WTC11 (cell line): ENCODE results near the gene ANKRD23. TPM values are rescaled to one million over a fixed set of nuclear protein-coding genes. Genes with fewer than 3 reads are reported as not detected.

ENCODE experiments used
- ATAC-seq: fragments of 200-7000 bp; cut with Tn5 transposase; 2 replicates; pipeline ENCODE4 v1.10.0; 2021; ENCODE audit warnings: mild to moderate bottlenecking, moderate library complexity
- CTCF ChIA-PET: fragments of 300-600 bp; sonication (Branson Sonifier 250); formaldehyde crosslinking; loops from one replicate; lab custom pipeline; 2021; ENCODE audit warnings: antibody characterized with exemption; lab: Charles Lee
- POLR2A ChIA-PET: fragments of 350-600 bp; sonication (Branson Sonifier 250); formaldehyde crosslinking; loops from one replicate; lab custom pipeline; 2021; ENCODE audit warnings: antibody characterized with exemption; lab: Charles Lee
- DNase-seq: peaks from one replicate; pipeline ENCODE4 v3.0.0; 2021; ENCODE audit warnings: low spot score
- H3K27ac Mint-ChIP-seq: 2 replicates; pipeline ENCODE4 v1.8.0; 2021; ENCODE audit warnings: mixed read lengths
- H3K27me3 Mint-ChIP-seq: 2 replicates; pipeline ENCODE4 v1.8.0; 2021; ENCODE audit warnings: low read depth, mild to moderate bottlenecking, moderate library complexity, mixed read lengths
- H3K36me3 Mint-ChIP-seq: 2 replicates; pipeline ENCODE4 v1.8.0; 2021; ENCODE audit warnings: mixed read lengths
- H3K4me1 Mint-ChIP-seq: 2 replicates; pipeline ENCODE4 v1.8.0; 2022; ENCODE audit warnings: mixed read lengths
- H3K4me3 Mint-ChIP-seq: 2 replicates; pipeline ENCODE4 v1.8.0; 2021; ENCODE audit warnings: mild to moderate bottlenecking, moderate library complexity, mixed read lengths
- H3K9me3 Mint-ChIP-seq: 2 replicates; pipeline ENCODE4 v1.8.0; 2021; ENCODE audit warnings: mixed read lengths
- ETV6 ChIP-seq: sonication (generic); formaldehyde crosslinking; IDR thresholded peaks from 2 replicates; pipeline ENCODE4 v1.8.1; 2022; ENCODE audit warnings: mild to moderate bottlenecking, missing genetic modification reagents
- GABPB1 ChIP-seq: sonication (generic); formaldehyde crosslinking; IDR thresholded peaks from 2 replicates; pipeline ENCODE4 v1.8.1; 2023; ENCODE audit warnings: mild to moderate bottlenecking, missing genetic modification reagents
- JAZF1 ChIP-seq: fragments of 250-450 bp; sonication (Bioruptor Pico); IDR thresholded peaks from 2 replicates; pipeline ENCODE4 v1.9.0; 2021; ENCODE audit warnings: moderate library complexity, mild to moderate bottlenecking, inconsistent platforms
- JUN ChIP-seq: sonication (generic); formaldehyde crosslinking; IDR thresholded peaks from 2 replicates; pipeline ENCODE4 v1.8.0; 2023; ENCODE audit warnings: mild to moderate bottlenecking, missing genetic modification reagents
- MYBL2 ChIP-seq: sonication (generic); formaldehyde crosslinking; IDR thresholded peaks from 2 replicates; pipeline ENCODE4 v1.8.1; 2023; ENCODE audit warnings: mild to moderate bottlenecking, moderate library complexity, missing genetic modification reagents
- NFATC4 ChIP-seq: fragments of 250-450 bp; sonication (Bioruptor Pico); IDR thresholded peaks from 2 replicates; pipeline ENCODE4 v1.9.0; 2021; ENCODE audit warnings: mild to moderate bottlenecking
- OVOL2 ChIP-seq: fragments of 250-450 bp; sonication (Bioruptor Pico); IDR thresholded peaks from 2 replicates; pipeline ENCODE4 v1.9.0; 2021; ENCODE audit warnings: mild to moderate bottlenecking, borderline replicate concordance
- RORB ChIP-seq: fragments of 250-450 bp; sonication (Bioruptor Pico); IDR thresholded peaks from 2 replicates; pipeline ENCODE4 v1.9.0; 2021; ENCODE audit warnings: mild to moderate bottlenecking
- SMAD3 ChIP-seq: sonication (generic); formaldehyde crosslinking; IDR thresholded peaks from 2 replicates; pipeline ENCODE4 v1.8.0; 2022; ENCODE audit warnings: missing genetic modification reagents, mild to moderate bottlenecking, borderline replicate concordance
- ZBTB21 ChIP-seq: sonication (generic); formaldehyde crosslinking; IDR thresholded peaks from 2 replicates; pipeline ENCODE4 v1.8.1; 2023; ENCODE audit warnings: mild to moderate bottlenecking, missing genetic modification reagents, borderline replicate concordance
- ZNF219 ChIP-seq: sonication (generic); formaldehyde crosslinking; IDR thresholded peaks from 2 replicates; pipeline ENCODE4 v1.8.0; 2023; ENCODE audit warnings: missing genetic modification reagents, mild to moderate bottlenecking, borderline replicate concordance
- ZNF232 ChIP-seq: sonication (generic); formaldehyde crosslinking; IDR thresholded peaks from 2 replicates; pipeline ENCODE4 v1.8.0; 2022; ENCODE audit warnings: mild to moderate bottlenecking, missing genetic modification reagents
- ZNF263 ChIP-seq: sonication (generic); formaldehyde crosslinking; IDR thresholded peaks from 2 replicates; pipeline ENCODE4 v1.8.1; 2022; ENCODE audit warnings: low read depth, mild to moderate bottlenecking, moderate library complexity, missing genetic modification reagents
- total RNA-seq: library from RNA; stranded (reverse); gene quantifications from 3 replicates; pipeline ENCODE4 v1.2.3, GENCODE V29; 2021
- TF ChIP-seq, protein P1 (sequence below): sonication (generic); formaldehyde crosslinking; IDR thresholded peaks from 2 replicates; pipeline ENCODE4 v1.8.0; 2022; ENCODE audit warnings: mild to moderate bottlenecking, missing genetic modification reagents
- TF ChIP-seq, protein P2 (sequence below): fragments of 250-450 bp; sonication (Bioruptor Pico); IDR thresholded peaks from 2 replicates; pipeline ENCODE4 v1.9.0; 2021; ENCODE audit warnings: mild to moderate bottlenecking
- TF ChIP-seq, protein P3 (sequence below): sonication (generic); formaldehyde crosslinking; IDR thresholded peaks from 2 replicates; pipeline ENCODE4 v1.8.1; 2022; ENCODE audit warnings: low read depth, missing genetic modification reagents, borderline replicate concordance
- TF ChIP-seq, protein P4 (sequence below): sonication (generic); formaldehyde crosslinking; IDR thresholded peaks from 2 replicates; pipeline ENCODE4 v1.8.0; 2022; ENCODE audit warnings: missing genetic modification reagents

The ANKRD23 gene
- total RNA-seq, 1 experiment from 2014 or later = 3.2 TPM

- TF ChIP-seq SMAD3 (CRISPR knock-in tag) (no peak), ZNF263 (CRISPR knock-in tag) (no peak), ZNF219 (CRISPR knock-in tag) (no peak)
- TF ChIP-seq, protein P1, sequence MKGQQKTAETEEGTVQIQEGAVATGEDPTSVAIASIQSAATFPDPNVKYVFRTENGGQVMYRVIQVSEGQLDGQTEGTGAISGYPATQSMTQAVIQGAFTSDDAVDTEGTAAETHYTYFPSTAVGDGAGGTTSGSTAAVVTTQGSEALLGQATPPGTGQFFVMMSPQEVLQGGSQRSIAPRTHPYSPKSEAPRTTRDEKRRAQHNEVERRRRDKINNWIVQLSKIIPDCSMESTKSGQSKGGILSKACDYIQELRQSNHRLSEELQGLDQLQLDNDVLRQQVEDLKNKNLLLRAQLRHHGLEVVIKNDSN (CRISPR knock-in tag) = no peak
Measured at GRCh38 chr2:96819876-96820511, 23.8 kb downstream of the ANKRD23 start (continued).

DNA sequence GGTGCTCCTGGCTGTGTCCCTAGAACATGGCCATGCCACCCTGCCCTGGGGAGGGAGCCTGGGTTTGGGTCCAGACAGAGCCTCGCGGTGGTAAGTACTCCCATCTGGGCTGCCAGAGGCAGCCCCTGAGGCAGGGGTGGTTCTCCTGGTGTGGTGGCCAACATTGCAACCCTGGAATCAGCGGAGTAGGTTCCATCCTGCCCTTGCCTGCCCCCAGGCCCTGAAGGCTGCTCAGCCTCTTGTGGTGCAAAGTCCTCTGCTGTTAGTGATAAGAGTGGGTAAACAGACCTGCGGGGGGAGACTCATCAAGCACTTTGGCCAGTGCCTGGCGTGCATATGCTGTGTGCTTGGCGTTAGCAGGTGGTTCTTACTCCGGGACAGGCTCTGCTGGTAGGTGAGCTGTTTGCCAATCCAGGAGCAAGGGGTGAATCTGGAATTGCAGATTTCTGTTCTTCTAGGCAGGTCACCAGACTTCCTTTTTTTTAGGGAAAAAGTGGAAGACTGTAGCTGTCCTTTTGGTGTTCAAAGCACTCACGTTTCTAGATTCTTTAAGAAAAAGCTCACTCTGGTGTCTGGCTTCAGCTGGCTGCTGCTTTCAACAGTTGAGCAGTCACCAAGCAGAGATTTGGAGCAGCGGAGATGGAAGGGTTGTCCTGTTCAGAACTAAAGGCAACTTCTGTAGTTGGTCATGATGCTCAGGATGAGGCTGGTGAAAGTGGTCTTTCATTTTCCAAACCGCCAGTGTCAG is 24.5 kb downstream of the ANKRD23 start:
- Mint-ChIP-seq H3K4me3 (peak overlapping the region; percentile 82), H3K27ac (peak overlapping the region; percentile 90), H3K4me1 (peaks cover 48% of the 10 kb centered on the region), H3K36me3 (peaks cover 21% of the 10 kb centered on the region), H3K27me3 (0 out of 2 replicates have a peak, but pooled peaks cover 2% of the 10 kb centered on the region), H3K9me3 (no peaks in the 10 kb centered on the region)
- ATAC-seq (no peak), DNase-seq (no peak)
- no peak for TF ChIP-seq JAZF1 (CRISPR knock-in tag)
- TF ChIP-seq GABPB1 (CRISPR knock-in tag) = peak; percentile 78
- TF ChIP-seq, protein P2, sequence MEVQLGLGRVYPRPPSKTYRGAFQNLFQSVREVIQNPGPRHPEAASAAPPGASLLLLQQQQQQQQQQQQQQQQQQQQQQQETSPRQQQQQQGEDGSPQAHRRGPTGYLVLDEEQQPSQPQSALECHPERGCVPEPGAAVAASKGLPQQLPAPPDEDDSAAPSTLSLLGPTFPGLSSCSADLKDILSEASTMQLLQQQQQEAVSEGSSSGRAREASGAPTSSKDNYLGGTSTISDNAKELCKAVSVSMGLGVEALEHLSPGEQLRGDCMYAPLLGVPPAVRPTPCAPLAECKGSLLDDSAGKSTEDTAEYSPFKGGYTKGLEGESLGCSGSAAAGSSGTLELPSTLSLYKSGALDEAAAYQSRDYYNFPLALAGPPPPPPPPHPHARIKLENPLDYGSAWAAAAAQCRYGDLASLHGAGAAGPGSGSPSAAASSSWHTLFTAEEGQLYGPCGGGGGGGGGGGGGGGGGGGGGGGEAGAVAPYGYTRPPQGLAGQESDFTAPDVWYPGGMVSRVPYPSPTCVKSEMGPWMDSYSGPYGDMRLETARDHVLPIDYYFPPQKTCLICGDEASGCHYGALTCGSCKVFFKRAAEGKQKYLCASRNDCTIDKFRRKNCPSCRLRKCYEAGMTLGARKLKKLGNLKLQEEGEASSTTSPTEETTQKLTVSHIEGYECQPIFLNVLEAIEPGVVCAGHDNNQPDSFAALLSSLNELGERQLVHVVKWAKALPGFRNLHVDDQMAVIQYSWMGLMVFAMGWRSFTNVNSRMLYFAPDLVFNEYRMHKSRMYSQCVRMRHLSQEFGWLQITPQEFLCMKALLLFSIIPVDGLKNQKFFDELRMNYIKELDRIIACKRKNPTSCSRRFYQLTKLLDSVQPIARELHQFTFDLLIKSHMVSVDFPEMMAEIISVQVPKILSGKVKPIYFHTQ (CRISPR knock-in tag) = no peak
- TF ChIP-seq, protein P3, sequence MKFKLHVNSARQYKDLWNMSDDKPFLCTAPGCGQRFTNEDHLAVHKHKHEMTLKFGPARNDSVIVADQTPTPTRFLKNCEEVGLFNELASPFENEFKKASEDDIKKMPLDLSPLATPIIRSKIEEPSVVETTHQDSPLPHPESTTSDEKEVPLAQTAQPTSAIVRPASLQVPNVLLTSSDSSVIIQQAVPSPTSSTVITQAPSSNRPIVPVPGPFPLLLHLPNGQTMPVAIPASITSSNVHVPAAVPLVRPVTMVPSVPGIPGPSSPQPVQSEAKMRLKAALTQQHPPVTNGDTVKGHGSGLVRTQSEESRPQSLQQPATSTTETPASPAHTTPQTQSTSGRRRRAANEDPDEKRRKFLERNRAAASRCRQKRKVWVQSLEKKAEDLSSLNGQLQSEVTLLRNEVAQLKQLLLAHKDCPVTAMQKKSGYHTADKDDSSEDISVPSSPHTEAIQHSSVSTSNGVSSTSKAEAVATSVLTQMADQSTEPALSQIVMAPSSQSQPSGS = no peak
- ChIA-PET POLR2A (interaction anchor here (0.6 kb wide), 1 partner anchor 10 kb away, joined by 4 read pairs; no protein-coding TSS in a partner anchor), CTCF (interaction anchor here (1.0 to 4.1 kb wide), 5 partner anchors 9 to 132 kb away, joined by 3 to 12 read pairs (median 5); partner anchors contain the start of gene ANKRD39)

GRCh38 chr2:96817882-96818281 is 25.9 kb downstream of the ANKRD23 start:
- Mint-ChIP-seq H3K9me3 (no peaks in the 10 kb centered on the region), H3K27me3 (0 out of 2 replicates have a peak, but pooled peaks cover 2% of the 10 kb centered on the region), H3K27ac (no peak overlapping the region), H3K36me3 (peaks cover 18% of the 10 kb centered on the region), H3K4me1 (peaks cover 48% of the 10 kb centered on the region), H3K4me3 (peak overlapping the region; percentile 82)
- no peak for DNase-seq
- no peak for ATAC-seq
- CTCF ChIA-PET = interaction anchor here (1.4 to 4.2 kb wide), 6 partner anchors 15 to 133 kb away, joined by 5 to 22 read pairs (median 10); partner anchors contain the start of gene ANKRD39
- POLR2A ChIA-PET = no interaction called here
- TF ChIP-seq MYBL2 = no peak
- TF ChIP-seq, protein P4, sequence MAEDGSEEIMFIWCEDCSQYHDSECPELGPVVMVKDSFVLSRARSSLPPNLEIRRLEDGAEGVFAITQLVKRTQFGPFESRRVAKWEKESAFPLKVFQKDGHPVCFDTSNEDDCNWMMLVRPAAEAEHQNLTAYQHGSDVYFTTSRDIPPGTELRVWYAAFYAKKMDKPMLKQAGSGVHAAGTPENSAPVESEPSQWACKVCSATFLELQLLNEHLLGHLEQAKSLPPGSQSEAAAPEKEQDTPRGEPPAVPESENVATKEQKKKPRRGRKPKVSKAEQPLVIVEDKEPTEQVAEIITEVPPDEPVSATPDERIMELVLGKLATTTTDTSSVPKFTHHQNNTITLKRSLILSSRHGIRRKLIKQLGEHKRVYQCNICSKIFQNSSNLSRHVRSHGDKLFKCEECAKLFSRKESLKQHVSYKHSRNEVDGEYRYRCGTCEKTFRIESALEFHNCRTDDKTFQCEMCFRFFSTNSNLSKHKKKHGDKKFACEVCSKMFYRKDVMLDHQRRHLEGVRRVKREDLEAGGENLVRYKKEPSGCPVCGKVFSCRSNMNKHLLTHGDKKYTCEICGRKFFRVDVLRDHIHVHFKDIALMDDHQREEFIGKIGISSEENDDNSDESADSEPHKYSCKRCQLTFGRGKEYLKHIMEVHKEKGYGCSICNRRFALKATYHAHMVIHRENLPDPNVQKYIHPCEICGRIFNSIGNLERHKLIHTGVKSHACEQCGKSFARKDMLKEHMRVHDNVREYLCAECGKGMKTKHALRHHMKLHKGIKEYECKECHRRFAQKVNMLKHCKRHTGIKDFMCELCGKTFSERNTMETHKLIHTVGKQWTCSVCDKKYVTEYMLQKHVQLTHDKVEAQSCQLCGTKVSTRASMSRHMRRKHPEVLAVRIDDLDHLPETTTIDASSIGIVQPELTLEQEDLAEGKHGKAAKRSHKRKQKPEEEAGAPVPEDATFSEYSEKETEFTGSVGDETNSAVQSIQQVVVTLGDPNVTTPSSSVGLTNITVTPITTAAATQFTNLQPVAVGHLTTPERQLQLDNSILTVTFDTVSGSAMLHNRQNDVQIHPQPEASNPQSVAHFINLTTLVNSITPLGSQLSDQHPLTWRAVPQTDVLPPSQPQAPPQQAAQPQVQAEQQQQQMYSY (CRISPR knock-in tag) = no peak
- no peak for TF ChIP-seq NFATC4 (CRISPR knock-in tag)
- no peak for TF ChIP-seq ZBTB21
- no peak for TF ChIP-seq OVOL2
- no peak for TF ChIP-seq RORB (CRISPR knock-in tag)
- no peak for TF ChIP-seq ETV6 (CRISPR knock-in tag)
- TF ChIP-seq JUN (CRISPR knock-in tag) = no peak
- TF ChIP-seq ZNF232 = no peak
- TF ChIP-seq, protein P1 (CRISPR knock-in tag) = no peak
